ENCODE data around the gene BICD2. TPM values are rescaled to one million over a fixed set of nuclear protein-coding genes. Genes with fewer than 3 reads are reported as not detected.
"Not testable (repeated sequence)": the region's sequence is repeated elsewhere in the genome, so short reads cannot be mapped to it uniquely, and the experiment has no call there.

The BICD2 gene
- total RNA-seq: 24.6 and 25.5 TPM in 2 replicates
- long read RNA-seq, partial matches to known transcripts: 12 of 13 reads
- long read RNA-seq, other reads (novel, unspliced or antisense): 1 of 13 reads

- H3K4me3 Mint-ChIP-seq (ENCODE audit: low read depth): peak within 1 kb of the TSS; percentile 86
- H3K27ac Mint-ChIP-seq: peak within 1 kb of the TSS; percentile 91
- H3K9me3 Mint-ChIP-seq (ENCODE audit: low read depth): no peaks in the 10 kb centered on the region
- peak; percentile 18 for DNase-seq (ENCODE audit: low spot score, unreplicated experiment)
- H3K4me1 Mint-ChIP-seq (ENCODE audit: low read depth): peaks cover 23% of the 10 kb centered on the region
- peaks cover 4% of the 10 kb centered on the region for H3K27me3 Mint-ChIP-seq
- TF ChIP-seq CTCF (IDR thresholded peaks at IDR 0.05; ENCODE audit: unreplicated experiment): no peak
- no peaks in the 10 kb centered on the region for H3K36me3 Mint-ChIP-seq (ENCODE audit: insufficient read depth)
Observed at GRCh38 chr9:92764381-92764987, at the start of gene BICD2. Gene BICD2 (minus strand): TSS chr9:92764833. CDS start chr9:92764744, 89 bp downstream.

GRCh38 chr9:92809629-92810326 is 45.1 kb upstream of the BICD2 start:
- peak overlapping the region; percentile 75 for H3K4me3 Mint-ChIP-seq (ENCODE audit: low read depth)
- not testable (repeated sequence) for H3K9me3 Mint-ChIP-seq (ENCODE audit: low read depth); H3K4me1 Mint-ChIP-seq (ENCODE audit: low read depth); H3K36me3 Mint-ChIP-seq (ENCODE audit: insufficient read depth); DNase-seq (ENCODE audit: low spot score, unreplicated experiment); H3K27ac Mint-ChIP-seq
- H3K27me3 Mint-ChIP-seq: peaks cover 73% of the 10 kb centered on the region

- H3K27me3 Mint-ChIP-seq: peaks cover 66% of the 10 kb centered on the region
- peak overlapping the region; percentile 76 for H3K27ac Mint-ChIP-seq
- peak; percentile 72 for DNase-seq (ENCODE audit: low spot score, unreplicated experiment)
- H3K4me3 Mint-ChIP-seq (ENCODE audit: low read depth): peak overlapping the region; percentile 75
- peak; percentile 49 for TF ChIP-seq CTCF (IDR thresholded peaks at IDR 0.05; ENCODE audit: unreplicated experiment)
- H3K9me3 Mint-ChIP-seq (ENCODE audit: low read depth): no peaks in the 10 kb centered on the region
- peaks cover 2% of the 10 kb centered on the region for H3K4me1 Mint-ChIP-seq (ENCODE audit: low read depth)
- H3K36me3 Mint-ChIP-seq (ENCODE audit: insufficient read depth): no peaks in the 10 kb centered on the region
Observed at GRCh38 chr9:92808726-92809451, 44.3 kb upstream of the BICD2 start.

GRCh38 chr9:92807757-92808725 is 43.4 kb upstream of the BICD2 start:
- Mint-ChIP-seq H3K27me3 (peaks cover 57% of the 10 kb centered on the region), H3K27ac (no peak overlapping the region), H3K4me1 (ENCODE audit: low read depth) (peaks cover 2% of the 10 kb centered on the region), H3K9me3 (ENCODE audit: low read depth) (no peaks in the 10 kb centered on the region), H3K36me3 (ENCODE audit: insufficient read depth) (no peaks in the 10 kb centered on the region), H3K4me3 (ENCODE audit: low read depth) (no peak overlapping the region)
- DNase-seq (ENCODE audit: low spot score, unreplicated experiment): no peak
- TF ChIP-seq CTCF (IDR thresholded peaks at IDR 0.05; ENCODE audit: unreplicated experiment): no peak

- TF ChIP-seq CTCF (IDR thresholded peaks at IDR 0.05; ENCODE audit: unreplicated experiment): no peak
- H3K27me3 Mint-ChIP-seq: peaks cover 53% of the 10 kb centered on the region
- DNase-seq (ENCODE audit: low spot score, unreplicated experiment): no peak
Observed at GRCh38 chr9:92807031-92807756, 42.6 kb upstream of the BICD2 start.

More at GRCh38 chr9:92807031-92807756, 42.6 kb upstream of the BICD2 start:
- Mint-ChIP-seq H3K36me3 (ENCODE audit: insufficient read depth) (no peaks in the 10 kb centered on the region), H3K9me3 (ENCODE audit: low read depth) (no peaks in the 10 kb centered on the region), H3K27ac (no peak overlapping the region), H3K4me1 (ENCODE audit: low read depth) (peaks cover 4% of the 10 kb centered on the region), H3K4me3 (ENCODE audit: low read depth) (no peak overlapping the region)
